Cardiac fibroblast (primary cell): ENCODE data around the gene TNS1.

Experiments used
- DNase-seq, 2 donors: peaks; one replicate each; pipeline versions ENCODE4 v3.0.0 to v3.0.0-alpha.2; 2010; ENCODE audit warnings: low read depth in 2 of 2
- H3K4me3 ChIP-seq, 2 donors: replicated peaks in 1 of 2; 1 replicate in 1 of 2; 2 replicates in 1 of 2; pipeline ENCODE4 v1.5.1; 2011; ENCODE audit warnings: low read depth in 2 of 2, low read length in 2 of 2, mild to moderate bottlenecking in 2 of 2, moderate library complexity in 1 of 2
- TF ChIP-seq, protein P1 (sequence below): IDR thresholded peaks from one replicate; pipeline ENCODE4 v1.5.1; 2011; ENCODE audit warnings: low read depth, mild to moderate bottlenecking, low read length, inconsistent platforms

Gene TNS1

DNA sequence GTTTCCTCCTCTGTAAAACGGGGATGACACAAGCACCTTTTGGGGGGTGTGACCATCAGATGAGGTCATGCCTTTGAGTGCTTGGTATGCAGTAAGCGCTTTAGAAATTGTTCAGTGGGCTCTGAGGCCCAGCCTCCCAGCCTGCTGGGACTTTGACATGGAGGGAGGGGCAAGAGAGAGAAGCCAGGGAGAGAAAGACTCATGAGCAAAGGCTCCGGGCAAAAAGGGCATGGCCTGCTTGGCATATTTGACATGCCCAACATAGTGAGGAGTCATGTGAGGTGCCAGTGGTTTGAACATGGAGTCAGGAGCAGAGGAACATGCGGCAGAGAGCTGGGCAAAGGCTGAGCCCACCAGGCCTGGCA, 14.0 kb downstream of the TNS1 start:
- no peak overlapping the region for H3K4me3 ChIP-seq
- DNase-seq = no peak
- TF ChIP-seq, protein P1, sequence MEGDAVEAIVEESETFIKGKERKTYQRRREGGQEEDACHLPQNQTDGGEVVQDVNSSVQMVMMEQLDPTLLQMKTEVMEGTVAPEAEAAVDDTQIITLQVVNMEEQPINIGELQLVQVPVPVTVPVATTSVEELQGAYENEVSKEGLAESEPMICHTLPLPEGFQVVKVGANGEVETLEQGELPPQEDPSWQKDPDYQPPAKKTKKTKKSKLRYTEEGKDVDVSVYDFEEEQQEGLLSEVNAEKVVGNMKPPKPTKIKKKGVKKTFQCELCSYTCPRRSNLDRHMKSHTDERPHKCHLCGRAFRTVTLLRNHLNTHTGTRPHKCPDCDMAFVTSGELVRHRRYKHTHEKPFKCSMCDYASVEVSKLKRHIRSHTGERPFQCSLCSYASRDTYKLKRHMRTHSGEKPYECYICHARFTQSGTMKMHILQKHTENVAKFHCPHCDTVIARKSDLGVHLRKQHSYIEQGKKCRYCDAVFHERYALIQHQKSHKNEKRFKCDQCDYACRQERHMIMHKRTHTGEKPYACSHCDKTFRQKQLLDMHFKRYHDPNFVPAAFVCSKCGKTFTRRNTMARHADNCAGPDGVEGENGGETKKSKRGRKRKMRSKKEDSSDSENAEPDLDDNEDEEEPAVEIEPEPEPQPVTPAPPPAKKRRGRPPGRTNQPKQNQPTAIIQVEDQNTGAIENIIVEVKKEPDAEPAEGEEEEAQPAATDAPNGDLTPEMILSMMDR = no peak

DNA sequence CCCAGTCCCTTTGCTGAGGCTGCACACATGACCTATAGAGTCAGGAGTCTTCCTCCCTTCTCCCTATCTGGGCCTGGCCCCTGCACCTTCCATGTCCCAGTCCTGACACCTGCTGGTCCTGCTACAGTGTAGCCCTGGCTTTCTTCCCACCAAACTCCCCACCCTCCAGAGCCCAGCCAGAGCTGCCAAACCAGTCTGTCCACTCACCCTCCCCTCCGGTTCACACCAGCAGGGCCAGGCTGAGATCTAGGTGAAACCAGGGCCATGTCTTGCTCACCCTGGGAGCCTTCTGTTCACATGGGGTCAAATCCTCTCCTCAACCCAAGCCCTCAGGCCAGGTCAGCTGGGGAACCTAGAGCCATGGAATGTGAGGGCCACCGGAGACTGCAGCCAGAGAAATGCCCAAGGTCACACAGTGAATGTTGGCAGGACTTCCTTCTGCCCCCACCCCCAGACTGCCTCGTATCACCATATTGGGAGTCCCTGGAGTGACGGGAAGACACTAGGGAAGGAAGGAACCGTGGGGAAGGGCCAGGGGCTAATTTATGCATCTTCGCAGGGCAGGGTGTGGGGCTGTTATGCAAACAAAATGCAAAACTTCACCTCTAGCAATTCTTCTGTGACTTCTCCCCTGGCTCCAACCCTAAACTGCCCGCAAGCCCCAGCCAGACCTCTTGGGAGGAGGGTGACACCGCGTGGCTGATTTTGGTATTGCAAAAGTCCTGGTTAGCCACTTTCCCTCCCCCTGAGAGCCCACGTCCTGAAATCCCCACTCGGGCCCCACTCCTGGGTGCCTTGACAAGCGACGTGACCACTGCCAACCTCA, 14.6 kb downstream of the TNS1 start:
- no peak overlapping the region for H3K4me3 ChIP-seq
- TF ChIP-seq, protein P1 = peak; percentile 94
- DNase-seq = peak; percentile 80

DNA sequence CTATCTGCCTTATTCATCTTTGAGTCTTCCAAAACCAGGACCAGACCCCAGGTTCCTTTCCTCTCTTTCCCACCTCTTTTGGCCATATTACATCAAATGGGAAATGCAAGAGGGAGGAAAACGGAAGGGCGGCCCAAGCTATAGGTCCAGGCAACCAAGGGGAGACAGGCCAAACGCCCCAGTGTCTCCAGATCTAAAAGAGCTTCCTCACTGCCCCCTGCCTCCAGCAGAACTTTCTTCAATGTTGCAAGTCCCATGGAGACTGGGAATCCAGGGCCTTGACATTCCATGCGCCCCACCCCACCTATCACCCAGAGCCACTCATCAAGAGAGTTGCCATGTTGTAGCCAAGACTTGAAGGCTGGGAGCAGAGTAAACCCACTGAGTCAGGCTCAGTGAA, 15.4 kb downstream of the TNS1 start:
- TF ChIP-seq, protein P1 = no peak
- DNase-seq = no peak
- H3K4me3 ChIP-seq = no peak overlapping the region

DNA sequence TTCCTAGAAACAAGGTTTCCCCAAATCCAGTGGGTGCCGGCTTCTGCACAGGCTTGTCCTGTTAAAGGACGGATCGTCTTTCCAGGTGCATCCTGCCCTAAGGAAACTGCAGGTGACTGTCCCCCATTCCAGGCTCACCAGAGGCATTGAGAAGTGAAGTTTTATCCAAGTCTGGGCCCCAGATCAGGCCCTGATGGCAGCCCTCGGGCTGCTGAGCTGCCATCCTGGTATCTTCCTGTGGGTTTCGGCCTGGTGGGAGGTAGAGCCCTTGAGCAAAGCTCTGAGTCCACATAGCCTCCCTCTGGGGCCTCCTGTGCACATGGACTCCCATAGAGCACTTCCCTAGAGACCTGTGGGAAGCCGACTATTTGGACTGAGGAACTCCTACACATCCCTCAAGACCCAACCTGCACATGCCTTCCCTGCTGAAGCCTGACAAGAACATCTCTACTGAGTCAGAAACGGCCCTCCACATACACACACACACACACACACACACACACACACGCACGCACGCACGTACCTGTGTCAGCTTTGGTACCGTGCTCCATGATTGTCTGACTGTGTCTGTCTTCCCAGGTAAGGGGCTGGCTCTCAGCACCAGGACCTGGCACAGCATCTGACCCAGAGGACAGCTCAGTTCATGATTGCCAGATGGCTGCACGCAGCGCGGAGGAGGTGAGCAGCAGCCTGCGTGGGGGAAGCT, 16.4 kb downstream of the TNS1 start:
- TF ChIP-seq, protein P1 = no peak
- DNase-seq = no peak
- no peak overlapping the region for H3K4me3 ChIP-seq

DNA sequence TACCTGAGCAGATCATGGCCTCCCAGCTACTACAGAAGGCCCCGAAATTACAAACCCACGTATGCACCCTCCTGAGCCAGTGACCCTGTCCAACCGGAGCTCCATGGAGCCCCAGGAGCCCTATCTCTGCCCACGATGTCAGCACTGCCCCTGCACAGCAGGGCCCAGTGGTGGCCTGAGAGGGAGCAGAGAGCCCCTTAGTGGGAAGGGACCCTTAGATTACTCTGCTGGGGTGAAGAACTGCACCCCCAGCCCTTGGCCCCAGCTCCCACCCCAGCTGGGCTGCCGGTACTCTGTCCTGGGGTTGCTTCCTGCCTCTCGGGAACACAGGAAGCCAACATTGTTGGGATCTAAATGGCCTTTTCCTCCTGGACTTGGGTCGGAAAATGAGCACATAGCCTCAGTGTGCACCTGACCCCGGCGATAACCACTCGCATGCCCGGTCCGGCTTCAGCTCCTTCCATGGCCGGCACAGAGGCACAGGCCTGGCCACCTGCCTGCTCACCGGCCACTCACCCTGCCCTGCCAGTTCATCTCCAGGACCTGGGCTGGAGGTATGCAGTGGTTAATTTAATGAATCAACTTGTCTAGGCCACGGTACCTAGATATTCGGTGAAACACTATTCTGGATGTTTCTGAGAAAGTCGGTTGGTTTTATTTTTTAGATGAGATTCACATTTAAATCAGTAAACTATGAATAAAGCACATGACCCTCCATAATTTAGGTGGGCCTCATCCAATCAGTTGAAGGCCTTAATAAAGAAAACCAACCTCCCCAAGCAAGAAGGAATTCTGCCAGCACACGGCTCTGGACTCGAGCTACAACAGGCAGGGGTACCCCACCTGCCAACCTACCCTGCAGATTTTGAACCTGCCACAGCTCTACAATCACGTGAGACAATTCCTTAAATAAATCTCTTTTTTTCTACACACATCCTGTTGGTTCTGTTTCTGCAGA, 19.2 kb downstream of the TNS1 start:
- no peak overlapping the region for H3K4me3 ChIP-seq
- TF ChIP-seq, protein P1 = no peak
- DNase-seq = no peak

DNA sequence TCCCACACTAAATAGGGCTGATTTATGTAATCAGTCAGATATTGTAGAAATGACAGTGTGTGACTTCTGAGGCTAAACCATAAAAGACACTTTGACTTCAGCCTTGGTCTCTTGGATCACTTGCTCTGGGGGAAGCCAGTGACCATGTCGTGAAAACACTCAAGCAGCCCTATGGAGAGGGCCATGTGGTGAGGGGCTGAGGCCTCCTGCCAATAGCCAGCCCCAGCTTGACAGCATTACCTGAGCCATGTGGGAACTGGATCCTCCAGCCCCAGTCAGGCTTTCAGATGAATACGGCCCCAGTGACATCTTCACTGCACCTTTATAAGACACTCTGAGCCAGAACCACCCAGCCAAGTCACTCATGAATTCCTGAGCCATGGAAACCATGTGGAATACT, 20.8 kb downstream of the TNS1 start:
- H3K4me3 ChIP-seq = no peak overlapping the region
- DNase-seq = no peak
- TF ChIP-seq, protein P1 = no peak
